Measurements from ENCODE around the gene CASP12.

Gene CASP12

DNA sequence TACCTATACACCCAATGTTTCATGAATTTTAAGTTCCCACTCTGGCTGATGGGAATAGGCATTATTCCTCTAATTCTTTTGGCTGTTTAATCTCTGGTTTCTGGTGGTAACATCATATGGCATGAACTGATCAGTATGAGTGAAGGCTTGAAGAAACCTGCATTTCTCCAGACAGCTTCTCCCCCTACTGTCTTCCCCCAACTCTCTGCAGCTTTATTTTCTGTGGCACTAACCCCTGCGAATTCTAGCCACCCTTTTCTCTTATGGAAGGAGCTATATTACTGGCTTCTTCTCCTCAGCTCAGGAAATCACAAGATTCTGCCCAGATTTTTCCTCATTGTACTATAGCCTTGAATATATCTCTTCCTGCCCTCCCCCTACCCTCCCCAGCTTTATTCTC is 57.1 kb downstream of the CASP12 start:
- no peak for DNase-seq (ENCODE audit: low read depth, low spot score)

DNA sequence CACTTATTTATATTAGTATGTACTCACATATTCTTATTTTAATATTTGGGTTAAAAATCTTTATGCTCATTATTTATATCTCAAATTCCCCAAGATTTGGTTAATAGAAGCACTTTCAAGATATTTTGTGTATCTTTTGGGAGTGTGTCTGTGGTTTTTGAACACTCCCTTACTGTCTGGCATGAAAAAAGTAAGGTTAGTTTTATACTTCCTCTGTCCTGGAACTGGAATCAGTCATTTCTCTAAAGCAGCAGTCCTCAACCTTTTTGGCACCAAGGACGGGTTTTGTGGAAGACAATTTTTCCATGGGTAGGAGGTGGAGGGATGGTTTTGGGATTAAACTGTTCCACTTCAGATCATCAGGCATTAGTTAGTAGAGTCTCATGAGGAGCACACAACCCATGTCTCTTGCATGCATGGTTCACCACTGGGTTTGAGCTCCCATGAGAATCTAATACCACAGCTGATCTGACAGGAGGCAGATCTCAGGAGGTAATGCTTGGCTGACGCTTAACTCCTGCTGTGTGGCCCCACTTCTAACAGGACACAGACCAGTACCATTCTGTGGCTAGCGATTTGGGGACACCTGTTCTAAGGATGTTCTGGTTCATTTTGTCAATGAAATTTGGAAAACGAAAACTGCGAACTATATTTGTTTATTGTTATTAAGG is 60.2 kb downstream of the CASP12 start:
- DNase-seq (ENCODE audit: low read depth, low spot score) = no peak

DNA sequence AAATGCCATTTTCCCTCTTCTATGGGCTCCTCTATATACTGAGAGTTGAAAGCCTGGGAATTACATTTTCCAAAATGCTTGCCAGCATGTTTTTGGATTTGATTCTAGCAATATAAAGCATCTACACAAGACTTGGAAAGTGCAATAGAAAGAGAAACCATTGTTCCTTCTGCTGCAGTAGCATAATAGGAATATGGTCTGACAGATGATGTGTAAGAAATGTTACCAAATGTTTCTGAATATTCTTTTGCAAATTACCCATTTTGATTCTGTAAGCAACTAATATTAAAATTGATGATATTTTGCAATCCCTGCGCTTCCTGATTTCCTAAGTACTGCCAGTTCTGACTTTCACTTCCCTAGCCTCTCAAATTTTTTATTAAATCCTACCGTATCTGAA is 61.6 kb downstream of the CASP12 start:
- DNase-seq (ENCODE audit: low read depth, low spot score) = no peak

All from iPS DF 19.7 (cell line).